ENCODE data around the gene SYP. TPM values are rescaled to one million over a fixed set of nuclear protein-coding genes. Genes with fewer than 3 reads are reported as not detected.
A peak's percentile ranks its signal among the peaks of the same experiment; 100 is the strongest.

Gene SYP
- total and polyA plus RNA-seq, 9 of the 15 experiments (the other 6 are each of a cell fraction or from before 2014, with no cell fraction given), result 0.48 to 5.1 (median 2.6) TPM

DNA sequence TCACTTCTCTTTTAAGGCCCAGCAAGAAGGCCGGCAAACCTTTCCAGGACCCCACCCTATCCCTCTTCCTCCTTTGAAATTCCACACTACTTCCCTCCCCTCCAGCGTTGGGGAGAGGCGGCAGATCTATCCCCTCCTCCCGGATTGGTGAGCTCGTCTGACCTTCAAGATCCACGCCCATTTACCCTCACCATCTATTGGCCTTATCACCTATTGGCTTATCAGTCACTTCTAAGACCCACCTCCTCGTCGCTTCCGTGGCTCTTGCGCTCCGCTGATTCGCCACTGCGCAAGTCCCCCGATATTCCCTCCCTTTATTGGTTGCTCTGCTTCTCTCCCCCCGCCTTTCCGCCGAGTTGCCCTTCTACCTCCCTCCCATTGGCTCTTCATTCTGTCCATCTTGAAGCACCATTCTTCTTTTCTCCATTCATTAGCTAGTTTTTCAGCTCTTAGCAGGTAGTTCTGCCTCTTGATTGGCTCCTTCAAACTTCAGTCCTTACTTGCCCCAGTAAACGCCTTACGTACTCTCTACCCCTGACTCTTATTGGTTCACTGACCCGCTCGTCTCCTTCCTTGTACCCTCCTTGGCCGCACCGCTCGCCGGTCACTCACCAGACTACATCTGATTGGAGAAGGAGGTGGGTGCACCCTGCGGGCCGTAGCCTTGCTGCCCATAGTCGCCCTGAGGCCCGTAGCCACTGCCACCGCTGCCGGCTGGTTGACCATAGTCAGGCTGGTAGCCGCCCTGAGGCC lies 9.0 kb downstream of the SYP start (continued):
- TF ChIP-seq CUX1 (CRISPR knock-in tag; IDR thresholded peaks at IDR 0.05), result no peak
- TF ChIP-seq ZFP30 (CRISPR knock-in tag; IDR thresholded peaks at IDR 0.05; ENCODE audit: borderline replicate concordance), result no peak
- no peak for TF ChIP-seq NFATC3 (IDR thresholded peaks at IDR 0.05)
- TF ChIP-seq CREBBP (IDR thresholded peaks at IDR 0.05; ENCODE audit: low read depth, low read length), result no peak
- no peak for TF ChIP-seq ZNF282 (CRISPR knock-in tag; IDR thresholded peaks at IDR 0.05)
- TF ChIP-seq ETS2 (tag; IDR thresholded peaks at IDR 0.05; ENCODE audit: borderline replicate concordance, poor library complexity, severe bottlenecking), result no peak
- no peak for TF ChIP-seq SREBF1 (IDR thresholded peaks at IDR 0.05; ENCODE audit: borderline replicate concordance, low read depth, low read length)
- TF ChIP-seq ARID2 (IDR thresholded peaks at IDR 0.05), result no peak
- 0 out of 4 replicates have a peak, but pooled peaks of 1 of the 2 experiments have one; percentile 1 for TF ChIP-seq UBTF (IDR thresholded peaks at IDR 0.05; ENCODE audit: borderline replicate concordance in 1 of 2, low read depth in 2 of 2, low read length in 2 of 2)
- TF ChIP-seq, protein P1, sequence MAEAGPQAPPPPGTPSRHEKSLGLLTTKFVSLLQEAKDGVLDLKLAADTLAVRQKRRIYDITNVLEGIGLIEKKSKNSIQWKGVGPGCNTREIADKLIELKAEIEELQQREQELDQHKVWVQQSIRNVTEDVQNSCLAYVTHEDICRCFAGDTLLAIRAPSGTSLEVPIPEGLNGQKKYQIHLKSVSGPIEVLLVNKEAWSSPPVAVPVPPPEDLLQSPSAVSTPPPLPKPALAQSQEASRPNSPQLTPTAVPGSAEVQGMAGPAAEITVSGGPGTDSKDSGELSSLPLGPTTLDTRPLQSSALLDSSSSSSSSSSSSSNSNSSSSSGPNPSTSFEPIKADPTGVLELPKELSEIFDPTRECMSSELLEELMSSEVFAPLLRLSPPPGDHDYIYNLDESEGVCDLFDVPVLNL (CRISPR knock-in tag; IDR thresholded peaks at IDR 0.05; ENCODE audit: low read depth), result no peak
- TF ChIP-seq CXXC5 (CRISPR knock-in tag; IDR thresholded peaks at IDR 0.05), result peak; percentile 91
- TF ChIP-seq CAMTA2 (CRISPR knock-in tag; conservative IDR thresholded peaks at IDR 0.05), result no peak
- no peak; the same call in 1 of the 2 replicates for TF ChIP-seq ZNF511 (CRISPR knock-in tag; IDR thresholded peaks at IDR 0.05)
- TF ChIP-seq HMG20B (CRISPR knock-in tag; IDR thresholded peaks at IDR 0.05), result no peak
- no peak for TF ChIP-seq ZNF785 (CRISPR knock-in tag; IDR thresholded peaks at IDR 0.05)
